Duodenal mucosa (tissue), 2 donors: ENCODE measurements around the gene PAH.

Source experiments
- H3K27ac ChIP-seq: one replicate; pipeline ENCODE4 v1.7.0; 2013; ENCODE audit warnings: low read depth, low read length
- H3K27me3 ChIP-seq, 2 donors: one replicate each; pipeline ENCODE4 v1.7.0; 2013; ENCODE audit warnings: low read length in 2 of 2, control low read depth in 1 of 2; ENCODE audit not compliant: insufficient read depth in 2 of 2, control insufficient read depth in 1 of 2
- H3K36me3 ChIP-seq, 2 donors: one replicate each; pipeline ENCODE4 v1.7.0; 2013; ENCODE audit warnings: low read length in 2 of 2, control low read depth in 1 of 2; ENCODE audit not compliant: insufficient read depth in 2 of 2, control insufficient read depth in 1 of 2
- H3K4me1 ChIP-seq, 2 donors: one replicate each; pipeline ENCODE4 v1.7.0; 2013; ENCODE audit warnings: low read length in 2 of 2, control low read depth in 1 of 2; ENCODE audit not compliant: insufficient read depth in 2 of 2, control insufficient read depth in 1 of 2
- H3K4me3 ChIP-seq, 2 donors: one replicate each; pipeline ENCODE4 v1.7.0; 2013; ENCODE audit warnings: low read length in 2 of 2, low read depth in 1 of 2
- H3K9ac ChIP-seq, 2 donors: one replicate each; pipeline ENCODE4 v1.7.0; 2013; ENCODE audit warnings: low read length in 2 of 2, low read depth in 1 of 2
- H3K9me3 ChIP-seq, 2 donors: one replicate each; pipeline ENCODE4 v1.7.0; 2013; ENCODE audit warnings: low read length in 2 of 2, control low read depth in 1 of 2; ENCODE audit not compliant: control insufficient read depth in 1 of 2

Gene PAH

GRCh38 chr12:102950950-102951619 lies 34.0 kb upstream of the PAH start:
- no peak overlapping the region for H3K9ac ChIP-seq
- no peaks in the 10 kb centered on the region for H3K9me3 ChIP-seq
- H3K27ac ChIP-seq = no peak overlapping the region
- H3K4me1 ChIP-seq = no peaks in the 10 kb centered on the region
- no peak overlapping the region for H3K4me3 ChIP-seq
- peaks cover 39 to 57% of the 10 kb centered on the region in 2 donors for H3K27me3 ChIP-seq
- H3K36me3 ChIP-seq = no peaks in the 10 kb centered on the region

GRCh38 chr12:102950107-102950949 lies 33.3 kb upstream of the PAH start:
- Histone ChIP-seq H3K36me3 (no peaks in the 10 kb centered on the region), H3K27me3 (peaks cover 31 to 49% of the 10 kb centered on the region in 2 donors), H3K4me3 (no peak overlapping the region)

GRCh38 chr12:102948941-102949352 lies 31.9 kb upstream of the PAH start:
- Histone ChIP-seq H3K4me1 (no peaks in the 10 kb centered on the region), H3K9me3 (no peaks in the 10 kb centered on the region), H3K27ac (no peak overlapping the region), H3K4me3 (no peak overlapping the region), H3K9ac (no peak overlapping the region), H3K36me3 (no peaks in the 10 kb centered on the region), H3K27me3 (peaks cover 22 to 42% of the 10 kb centered on the region in 2 donors)

More at GRCh38 chr12:102950107-102950949, 33.3 kb upstream of the PAH start:
- H3K27ac ChIP-seq = no peak overlapping the region
- H3K9me3 ChIP-seq = no peaks in the 10 kb centered on the region
- H3K9ac ChIP-seq = no peak overlapping the region
- no peaks in the 10 kb centered on the region for H3K4me1 ChIP-seq

- H3K4me1 ChIP-seq = no peaks in the 10 kb centered on the region
- no peaks in the 10 kb centered on the region for H3K36me3 ChIP-seq
- peaks cover 13 to 22% of the 10 kb centered on the region in 2 donors for H3K27me3 ChIP-seq
- no peak overlapping the region for H3K27ac ChIP-seq
- H3K4me3 ChIP-seq = no peak overlapping the region
- no peaks in the 10 kb centered on the region for H3K9me3 ChIP-seq
- H3K9ac ChIP-seq = no peak overlapping the region
These were observed 29.0 kb upstream of the PAH start for GRCh38 chr12:102946042-102946441.

- Histone ChIP-seq H3K4me1 (no peaks in the 10 kb centered on the region), H3K27me3 (no peaks in the 10 kb centered on the region), H3K36me3 (no peaks in the 10 kb centered on the region), H3K4me3 (no peak overlapping the region), H3K9me3 (no peaks in the 10 kb centered on the region), H3K9ac (no peak overlapping the region), H3K27ac (no peak overlapping the region)
These were observed 22.7 kb upstream of the PAH start for GRCh38 chr12:102939670-102940222.

- Histone ChIP-seq H3K27me3 (no peaks in the 10 kb centered on the region), H3K9me3 (no peaks in the 10 kb centered on the region), H3K36me3 (no peaks in the 10 kb centered on the region), H3K4me3 (no peak overlapping the region), H3K9ac (no peak overlapping the region), H3K4me1 (no peaks in the 10 kb centered on the region), H3K27ac (no peak overlapping the region)
These were observed 22.0 kb upstream of the PAH start for GRCh38 chr12:102939059-102939458.

- Histone ChIP-seq H3K27ac (no peak overlapping the region), H3K4me3 (no peak overlapping the region), H3K4me1 (no peaks in the 10 kb centered on the region), H3K27me3 (no peaks in the 10 kb centered on the region), H3K9ac (no peak overlapping the region), H3K9me3 (no peaks in the 10 kb centered on the region), H3K36me3 (no peaks in the 10 kb centered on the region)
These were observed 16.1 kb upstream of the PAH start for GRCh38 chr12:102933168-102933567.

GRCh38 chr12:102927220-102927619 lies 10.2 kb upstream of the PAH start:
- Histone ChIP-seq H3K36me3 (no peaks in the 10 kb centered on the region), H3K4me1 (no peaks in the 10 kb centered on the region), H3K9me3 (no peaks in the 10 kb centered on the region), H3K27ac (no peak overlapping the region), H3K4me3 (no peak overlapping the region), H3K27me3 (no peaks in the 10 kb centered on the region), H3K9ac (no peak overlapping the region)

- Histone ChIP-seq H3K9me3 (no peaks in the 10 kb centered on the region), H3K27me3 (peaks cover 0 to 12% of the 10 kb centered on the region in 2 donors)
These were observed 4.2 kb upstream of the PAH start for GRCh38 chr12:102921240-102921639.

GRCh38 chr12:102920271-102920670 lies 3.2 kb upstream of the PAH start:
- no peaks in the 10 kb centered on the region for H3K9me3 ChIP-seq
- no peaks in the 10 kb centered on the region for H3K36me3 ChIP-seq
- H3K27me3 ChIP-seq = peaks cover 0 to 12% of the 10 kb centered on the region in 2 donors
- H3K27ac ChIP-seq = no peak overlapping the region
- H3K4me3 ChIP-seq = no peak overlapping the region
- peaks cover 0 to 9% of the 10 kb centered on the region in 2 donors for H3K4me1 ChIP-seq
- H3K9ac ChIP-seq = no peak overlapping the region

More at GRCh38 chr12:102921240-102921639, 4.2 kb upstream of the PAH start:
- Histone ChIP-seq H3K36me3 (no peaks in the 10 kb centered on the region), H3K4me3 (no peak overlapping the region), H3K9ac (no peak overlapping the region), H3K27ac (no peak overlapping the region), H3K4me1 (peaks cover 0 to 9% of the 10 kb centered on the region in 2 donors)
